GM21423 (cell line): ENCODE data around the gene NFIX.
"Not testable (repeated sequence)": the region's sequence is repeated elsewhere in the genome, so short reads cannot be mapped to it uniquely, and the experiment has no call there.

ENCODE experiments used
- ATAC-seq: cut with Tn5 transposase; IDR thresholded peaks from one replicate; pipeline ENCODE4 v1.9.1; 2021; ENCODE audit warnings: mild to moderate bottlenecking, moderate library complexity; ENCODE audit not compliant: unreplicated experiment

Gene NFIX

DNA sequence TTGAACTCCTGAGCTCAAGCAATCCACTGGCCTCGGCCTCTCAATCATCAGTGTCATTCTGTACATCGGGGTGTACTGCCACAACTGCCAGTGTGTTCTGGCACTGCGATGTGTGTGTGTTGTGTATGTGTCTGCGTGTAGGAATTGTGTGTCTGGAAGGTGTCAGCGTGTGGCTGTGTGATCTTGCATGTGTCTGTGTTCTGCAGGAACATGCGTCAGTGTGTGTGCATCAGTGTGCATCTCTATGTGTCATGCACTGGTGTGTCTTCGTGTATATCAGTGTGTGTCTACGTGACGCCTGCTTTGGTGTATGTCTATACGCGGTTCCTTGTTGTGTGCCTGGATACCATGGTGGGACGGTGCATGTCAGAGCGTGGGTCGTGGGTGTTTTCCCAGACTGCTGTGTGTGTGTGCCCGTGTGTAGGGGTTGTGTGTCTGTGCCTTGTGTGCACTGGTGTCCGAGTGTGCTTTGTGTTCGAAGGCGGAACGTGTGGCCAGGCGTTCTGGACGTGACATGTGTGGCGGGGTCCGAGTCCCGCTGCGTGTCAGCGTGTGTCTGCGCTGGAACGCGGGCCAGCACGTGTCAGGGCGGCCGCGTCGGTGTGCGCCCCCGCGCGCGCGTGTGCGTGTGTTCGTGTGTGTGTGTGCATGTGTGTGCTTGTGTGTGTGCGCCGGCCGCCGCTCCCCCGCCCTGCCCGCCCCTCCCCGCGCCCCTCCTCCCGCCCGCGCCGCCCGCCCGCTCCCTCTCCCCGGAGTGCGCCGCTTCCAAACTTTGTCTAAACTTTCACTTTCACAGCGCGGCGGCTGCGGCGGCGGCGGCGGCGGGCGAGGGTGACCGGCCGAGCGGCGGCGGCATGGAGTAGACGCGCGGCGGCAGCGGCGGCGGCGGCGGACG is at the start of gene NFIX:
Gene NFIX, plus strand, starts transcription at position 775 of the 895 bp plus-strand sequence. CDS start 363 bp downstream, outside the sequence.
- ATAC-seq = no peak

- peak; percentile 67 for ATAC-seq
Measured at GRCh38 chr19:12945479-12946091, 49.7 kb upstream of the NFIX start, which contains the start of gene RAD23A. Gene RAD23A (plus strand): TSS chr19:12945862. CDS start chr19:12945949, 87 bp downstream.

- ATAC-seq = peak; percentile 39
Measured at GRCh38 chr19:12946092-12946721, 49.1 kb upstream of the NFIX start.

GRCh38 chr19:12946731-12947496 is 48.4 kb upstream of the NFIX start:
- ATAC-seq = no peak

- no peak for ATAC-seq
Measured at GRCh38 chr19:12947702-12948611, 47.3 kb upstream of the NFIX start.

- no peak for ATAC-seq
Measured at GRCh38 chr19:12948612-12949362, 46.5 kb upstream of the NFIX start.

- ATAC-seq = no peak
Measured at GRCh38 chr19:12949363-12950283, 45.7 kb upstream of the NFIX start.

DNA sequence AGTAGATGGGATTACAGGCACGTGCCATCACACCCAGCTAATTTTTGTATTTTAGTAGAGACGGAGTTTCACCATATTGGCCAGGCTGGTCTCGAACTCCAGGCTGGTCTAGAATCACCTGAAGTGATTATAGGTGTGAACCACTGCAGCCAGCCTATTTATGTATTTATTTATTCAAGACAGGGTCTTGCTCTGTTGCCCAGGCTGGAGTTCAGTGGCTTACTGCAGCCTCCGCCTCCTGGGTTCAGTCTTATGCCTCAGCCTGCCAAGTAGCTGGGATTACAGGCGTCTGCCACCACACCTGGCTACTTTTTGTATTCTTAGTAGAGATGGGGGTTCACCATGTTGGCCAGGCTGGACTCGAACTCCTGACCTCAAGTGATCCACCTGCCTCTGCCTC is 43.2 kb upstream of the NFIX start:
- not testable (repeated sequence) for ATAC-seq

- no peak for ATAC-seq
Measured at GRCh38 chr19:12952488-12953137, 42.7 kb upstream of the NFIX start.

DNA sequence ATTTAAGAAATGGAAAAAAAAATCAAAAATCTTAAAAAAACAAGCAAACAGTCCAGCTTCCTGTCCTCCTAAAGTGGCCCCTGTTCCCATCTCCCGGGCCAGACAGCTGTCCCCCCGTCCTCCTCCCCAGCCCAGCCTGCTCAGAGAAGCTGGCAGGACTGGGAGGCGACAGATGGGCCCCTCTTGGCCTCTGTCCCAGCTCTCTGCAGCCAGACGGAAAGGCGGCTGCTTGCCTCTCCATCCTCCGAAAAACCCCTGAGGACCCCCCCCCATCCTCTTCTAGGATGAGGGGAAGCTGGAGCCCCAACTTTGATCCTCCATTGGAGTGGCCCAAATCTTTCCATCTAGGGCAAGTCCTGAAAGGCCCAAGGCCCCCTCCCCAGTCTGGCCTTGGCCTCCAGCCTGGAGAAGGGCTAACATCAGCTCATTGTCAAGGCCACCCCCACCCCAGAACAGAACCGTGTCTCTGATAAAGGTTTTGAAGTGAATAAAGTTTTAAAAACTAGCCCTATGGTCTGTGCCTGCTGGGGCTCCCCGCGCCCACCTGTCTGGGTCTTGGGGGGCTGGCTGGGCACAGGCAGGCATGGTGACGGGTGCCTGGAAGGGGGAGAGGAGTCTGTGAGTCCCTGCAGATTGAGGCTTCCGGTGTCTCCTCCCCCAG is 42.0 kb upstream of the NFIX start:
- no peak for ATAC-seq

DNA sequence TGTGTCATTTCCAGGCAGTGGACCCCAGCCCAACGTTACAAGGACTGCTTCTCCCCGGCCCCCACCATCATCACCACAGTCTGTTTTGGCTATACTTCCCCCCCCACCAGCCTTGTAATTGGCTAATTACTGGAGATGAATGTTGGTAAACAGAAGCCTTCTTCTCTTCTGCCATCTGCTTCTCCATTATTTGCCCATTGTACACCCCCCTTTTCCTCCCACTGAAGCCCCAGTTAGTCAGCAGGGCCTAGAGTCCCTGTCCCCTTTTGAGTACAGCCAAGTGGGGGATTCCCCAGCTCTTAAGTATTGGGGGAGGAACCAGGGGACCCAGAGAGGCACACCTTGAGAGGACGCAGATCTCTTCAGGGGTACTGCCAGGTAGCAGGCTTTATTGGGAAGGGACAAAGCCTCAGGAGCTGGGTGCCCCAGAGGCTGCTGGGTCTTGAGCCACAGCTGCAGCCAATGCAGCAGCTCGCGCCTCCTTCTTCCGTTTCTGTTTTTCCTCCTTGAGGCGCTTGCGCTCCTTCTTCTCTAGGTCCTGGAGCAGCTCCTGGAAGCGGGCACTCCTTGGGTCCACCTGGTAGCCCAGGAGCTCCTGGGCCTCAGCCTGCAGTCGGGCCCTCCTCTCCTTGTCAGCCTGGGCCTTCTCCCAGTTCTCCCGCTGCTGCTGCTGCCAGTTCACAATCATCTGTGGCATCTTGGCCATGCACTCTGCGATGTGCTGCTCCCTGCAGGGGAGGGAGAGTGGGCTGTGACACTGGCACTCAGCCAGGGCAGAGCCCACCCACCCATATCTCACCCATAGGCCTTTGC is 41.3 kb upstream of the NFIX start:
- ATAC-seq = no peak

DNA sequence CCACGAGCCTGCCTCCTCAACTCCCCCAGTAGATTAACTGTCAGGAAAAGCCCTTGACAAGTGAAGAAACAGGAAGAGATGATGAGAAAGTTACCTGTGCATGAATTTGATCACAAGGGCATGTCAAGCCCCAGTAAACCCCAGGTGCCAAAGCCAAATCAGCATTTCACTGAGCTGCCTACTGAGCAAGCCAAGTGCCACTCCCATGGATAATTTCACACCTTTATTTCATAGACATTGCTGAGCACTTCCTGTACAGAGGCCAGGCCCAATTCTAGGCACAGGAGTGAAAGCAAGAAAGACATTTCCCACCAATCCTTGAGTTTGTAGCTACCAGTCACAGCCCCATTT is 40.7 kb upstream of the NFIX start:
- no peak for ATAC-seq

GRCh38 chr19:12955575-12955974 is 39.7 kb upstream of the NFIX start:
- ATAC-seq = not testable (repeated sequence)

DNA sequence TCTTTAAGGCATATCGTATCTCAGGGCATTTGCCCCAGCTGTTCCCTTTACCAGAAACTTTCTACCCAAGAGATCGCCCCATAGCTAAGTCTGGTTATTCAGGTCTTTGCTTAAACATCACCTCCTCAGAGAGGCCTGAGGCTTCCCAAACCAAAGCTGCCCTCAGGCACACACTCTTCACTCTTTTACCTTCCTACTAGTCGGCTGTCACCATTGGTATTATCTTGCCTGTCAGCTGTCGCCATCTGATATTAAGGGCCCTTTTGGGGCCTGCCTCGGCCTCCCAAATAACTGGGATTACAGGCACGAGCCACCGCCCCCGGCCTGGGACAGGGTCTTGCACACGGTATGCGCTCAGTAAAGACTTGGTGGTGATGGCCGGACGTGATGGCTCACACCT is 39.3 kb upstream of the NFIX start:
- ATAC-seq = no peak

- ATAC-seq = peak; percentile 72
Measured at GRCh38 chr19:12956446-12957388, 38.6 kb upstream of the NFIX start, which contains the start of gene GADD45GIP1. Gene GADD45GIP1 (minus strand): TSS chr19:12957223. CDS start chr19:12957212, 11 bp downstream.
